ENCODE results near the gene GSG1.

Gene GSG1

DNA sequence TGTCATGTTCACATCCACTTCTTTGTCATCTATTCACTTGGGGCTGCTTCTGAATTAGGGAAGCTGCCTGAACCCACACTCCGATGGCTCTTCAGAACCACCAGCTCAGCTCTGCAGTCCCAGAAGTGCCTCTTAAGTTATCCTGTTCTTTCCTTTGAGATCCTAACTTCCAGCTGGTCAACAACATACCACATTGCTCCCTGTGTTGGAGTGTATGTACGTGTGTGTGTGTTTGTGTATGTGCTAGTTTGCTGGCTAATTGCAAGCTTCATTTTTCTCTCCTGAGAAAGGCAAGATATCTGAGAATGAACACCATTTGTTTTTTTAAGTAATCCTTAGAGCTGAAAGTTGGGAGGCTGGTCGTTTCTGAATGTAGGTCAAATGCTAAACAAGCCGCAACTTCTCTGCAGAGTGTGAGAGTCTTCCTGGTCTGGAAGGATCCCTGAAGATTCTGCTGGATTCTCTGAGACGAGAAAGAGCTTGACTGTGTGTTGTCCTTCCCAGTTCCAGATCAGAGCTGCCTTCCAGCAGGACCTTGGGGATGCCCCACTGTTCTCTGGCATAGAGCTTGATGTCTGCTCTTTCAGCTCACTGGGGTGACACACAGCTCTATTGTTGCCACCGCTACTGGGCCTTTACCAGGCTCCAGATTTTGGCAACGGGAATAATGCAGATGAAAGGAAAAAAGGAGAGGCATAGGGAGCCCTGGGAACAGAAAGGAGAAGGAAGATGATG lies 839 bp downstream of the GSG1 start:
- H3K9me3 Mint-ChIP-seq = no peaks in the 10 kb centered on the region
- H3K27me3 Mint-ChIP-seq = no peaks in the 10 kb centered on the region
- peak overlapping the region; percentile 78 for H3K27ac Mint-ChIP-seq
- H3K4me3 Mint-ChIP-seq = peak overlapping the region; percentile 67
- no peaks in the 10 kb centered on the region for H3K36me3 Mint-ChIP-seq (ENCODE audit: low read depth)
- peaks cover 58% of the 10 kb centered on the region for H3K4me1 Mint-ChIP-seq (ENCODE audit: low read depth)
- no peak for DNase-seq

DNA sequence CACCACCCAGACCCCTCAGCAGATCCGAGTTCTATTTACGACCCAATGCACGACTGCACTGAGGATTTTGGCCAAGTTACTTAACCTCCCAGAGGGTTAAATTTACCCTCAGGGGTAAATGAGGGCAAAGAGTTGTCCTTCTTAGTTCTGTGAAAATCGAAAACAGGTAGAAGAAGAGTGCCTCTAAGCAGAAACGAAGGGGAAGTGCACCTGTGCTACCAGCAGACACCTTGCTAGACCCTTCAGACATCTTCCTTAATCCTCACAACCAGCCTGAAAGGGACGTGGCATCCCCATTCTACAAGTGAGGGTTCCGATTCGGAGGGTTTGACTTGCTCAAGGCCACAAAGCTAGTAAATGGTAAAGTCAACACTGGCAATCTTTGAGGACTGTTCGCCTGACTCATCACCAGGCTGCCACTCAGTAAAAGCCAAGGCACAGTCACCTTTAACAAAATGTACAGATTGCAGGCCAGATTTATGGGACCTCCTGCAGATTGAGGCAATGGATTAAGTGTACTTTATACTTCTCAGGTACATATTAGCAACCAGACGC lies 1.6 kb downstream of the GSG1 start:
- Mint-ChIP-seq H3K9me3 (no peaks in the 10 kb centered on the region), H3K4me1 (ENCODE audit: low read depth) (peaks cover 61% of the 10 kb centered on the region), H3K27ac (peak overlapping the region; percentile 85), H3K36me3 (ENCODE audit: low read depth) (no peaks in the 10 kb centered on the region), H3K4me3 (peak overlapping the region; percentile 67), H3K27me3 (no peaks in the 10 kb centered on the region)
- DNase-seq = peak; percentile 38

DNA sequence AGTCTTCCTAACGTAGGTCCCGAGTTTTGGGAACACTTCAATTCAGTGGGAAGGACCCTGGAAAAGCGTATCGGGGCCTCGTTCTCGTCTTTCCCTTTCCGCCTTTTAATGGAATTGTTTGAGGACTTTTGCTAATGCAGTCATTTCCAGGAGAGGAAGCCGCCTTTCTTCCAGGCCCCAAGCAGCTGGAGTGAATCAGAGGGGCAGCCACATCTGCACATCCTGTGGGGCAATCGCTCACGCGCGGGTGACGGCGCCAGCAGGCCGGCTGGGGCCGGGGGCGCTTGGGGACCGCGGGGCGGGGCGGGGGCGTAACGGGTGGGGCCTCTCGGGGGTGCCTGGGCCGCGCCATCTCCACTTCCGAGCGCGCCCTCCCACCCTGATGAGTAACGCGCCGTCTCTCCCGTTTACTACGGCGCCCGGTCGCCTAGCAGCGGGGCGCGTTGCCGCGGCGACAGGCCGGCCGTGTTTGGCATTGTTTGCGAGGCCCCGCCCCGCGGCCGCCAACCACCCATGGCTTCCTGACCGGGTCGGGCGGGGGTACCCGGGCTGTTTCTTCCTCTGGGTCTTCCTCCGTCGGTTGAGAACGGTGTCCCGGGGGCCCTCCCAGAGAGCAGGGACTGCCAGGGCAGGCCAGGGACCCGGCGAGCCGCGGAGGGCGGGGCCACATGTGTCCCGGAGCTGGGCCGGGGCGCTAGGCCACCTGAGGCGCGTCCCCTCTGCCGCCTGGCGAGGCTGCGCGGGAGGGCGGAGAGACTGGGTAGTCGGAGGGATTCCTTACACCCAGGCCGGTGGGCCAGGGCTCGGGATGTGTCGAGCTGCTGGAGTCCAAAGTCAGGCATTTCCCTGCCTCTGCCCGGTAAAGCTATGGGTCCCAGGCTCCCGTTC lies 2.3 kb downstream of the GSG1 start:
- peak overlapping the region; percentile 89 for H3K27ac Mint-ChIP-seq
- H3K9me3 Mint-ChIP-seq = no peaks in the 10 kb centered on the region
- peaks cover 61% of the 10 kb centered on the region for H3K4me1 Mint-ChIP-seq (ENCODE audit: low read depth)
- H3K27me3 Mint-ChIP-seq = no peaks in the 10 kb centered on the region
- no peaks in the 10 kb centered on the region for H3K36me3 Mint-ChIP-seq (ENCODE audit: low read depth)
- DNase-seq = peak; percentile 91
- H3K4me3 Mint-ChIP-seq = peak overlapping the region; percentile 67

DNA sequence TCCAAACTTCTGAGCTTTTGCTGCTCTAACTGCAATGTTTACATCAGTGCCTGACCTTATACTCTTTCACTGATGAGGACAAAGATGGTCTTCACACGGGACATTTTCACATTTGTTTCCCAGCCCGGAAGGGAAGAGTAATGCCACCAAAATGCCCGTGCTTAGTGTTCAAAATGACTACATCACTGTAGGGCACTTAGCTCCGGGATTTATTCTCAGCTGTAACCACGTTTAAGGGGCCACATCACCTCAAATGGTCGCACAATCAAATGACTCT lies 2.9 kb downstream of the GSG1 start:
- Mint-ChIP-seq H3K4me1 (ENCODE audit: low read depth) (peaks cover 61% of the 10 kb centered on the region), H3K9me3 (no peaks in the 10 kb centered on the region), H3K27ac (peak overlapping the region; percentile 89), H3K36me3 (ENCODE audit: low read depth) (no peaks in the 10 kb centered on the region), H3K27me3 (no peaks in the 10 kb centered on the region), H3K4me3 (peak overlapping the region; percentile 63)
- DNase-seq = no peak

DNA sequence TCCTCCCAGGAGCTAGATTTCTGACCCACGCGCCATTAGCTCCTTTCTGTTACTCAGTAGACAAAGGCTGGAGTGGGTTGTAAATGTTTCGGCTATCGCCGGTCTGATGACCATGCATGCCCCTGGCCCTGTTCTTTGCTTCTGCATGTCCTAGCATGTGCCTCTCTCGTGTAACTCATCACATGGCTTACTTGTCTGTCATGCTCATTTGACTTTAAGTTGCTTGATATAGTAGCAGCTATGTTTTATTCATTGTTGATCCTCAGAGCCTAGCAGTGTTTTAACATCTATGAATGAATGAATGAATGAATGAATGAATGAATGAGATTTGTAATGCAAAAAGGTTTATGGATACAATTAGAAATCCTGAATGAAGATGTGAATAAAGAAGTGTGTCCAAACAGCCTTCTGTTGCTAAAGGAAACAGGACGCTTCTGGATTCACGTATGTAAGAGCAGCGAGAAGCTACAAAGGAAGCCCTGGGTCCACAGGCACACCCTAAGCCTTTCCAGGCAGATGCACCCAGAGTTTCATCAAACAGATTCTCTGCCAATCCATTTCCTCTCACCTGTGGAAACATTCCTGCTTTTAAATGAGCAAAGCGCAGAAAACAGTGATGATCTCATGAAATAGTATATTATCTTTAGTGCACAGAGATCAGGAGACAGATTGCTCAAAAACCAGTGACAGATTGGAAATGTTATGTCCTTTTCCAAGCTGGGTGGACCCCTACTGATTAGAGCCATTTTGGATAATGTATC lies 3.4 kb downstream of the GSG1 start:
- Mint-ChIP-seq H3K9me3 (no peaks in the 10 kb centered on the region), H3K27me3 (no peaks in the 10 kb centered on the region), H3K4me3 (peak overlapping the region; percentile 63), H3K4me1 (ENCODE audit: low read depth) (peaks cover 61% of the 10 kb centered on the region), H3K36me3 (ENCODE audit: low read depth) (no peaks in the 10 kb centered on the region), H3K27ac (peak overlapping the region; percentile 89)
- DNase-seq = no peak

DNA sequence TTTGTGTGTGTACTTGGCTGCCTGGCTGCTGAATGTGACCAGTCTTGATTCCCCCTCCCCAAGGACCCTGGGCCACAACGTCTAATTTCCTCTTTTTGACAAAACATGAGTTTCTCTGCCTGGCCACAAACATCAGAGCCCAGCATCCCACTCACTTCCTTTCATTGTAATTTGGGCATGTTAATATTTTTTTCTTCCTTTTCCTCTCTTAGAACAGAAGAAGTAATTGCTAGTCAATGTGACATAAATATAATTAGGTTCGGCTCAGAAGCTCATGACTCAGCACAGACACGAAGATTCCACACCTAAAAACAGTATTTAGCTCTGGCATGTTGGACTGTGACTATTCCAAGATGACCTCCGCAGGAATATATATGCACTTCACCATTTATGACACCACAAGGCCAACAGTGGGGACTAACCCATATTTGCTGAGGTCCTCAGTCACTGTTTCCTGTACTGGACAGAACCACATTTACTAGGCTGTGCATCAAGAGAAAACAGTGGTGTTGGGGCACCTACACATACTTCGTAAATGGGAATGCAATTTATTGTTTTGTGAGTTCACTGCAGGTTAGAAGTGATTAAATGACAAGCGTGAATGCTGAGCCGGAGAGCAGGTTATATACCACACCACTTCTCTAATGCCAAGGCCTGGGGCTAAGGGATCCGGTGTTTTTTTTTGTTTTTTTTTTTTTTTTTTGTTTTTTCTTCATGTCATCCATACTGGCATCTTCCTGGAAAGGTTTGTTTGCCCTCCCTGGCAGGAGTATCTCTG lies 4.2 kb downstream of the GSG1 start:
- Mint-ChIP-seq H3K4me3 (no peak overlapping the region), H3K4me1 (ENCODE audit: low read depth) (peaks cover 64% of the 10 kb centered on the region), H3K9me3 (no peaks in the 10 kb centered on the region), H3K36me3 (ENCODE audit: low read depth) (no peaks in the 10 kb centered on the region), H3K27me3 (no peaks in the 10 kb centered on the region), H3K27ac (peak overlapping the region; percentile 40)
- no peak for DNase-seq

DNA sequence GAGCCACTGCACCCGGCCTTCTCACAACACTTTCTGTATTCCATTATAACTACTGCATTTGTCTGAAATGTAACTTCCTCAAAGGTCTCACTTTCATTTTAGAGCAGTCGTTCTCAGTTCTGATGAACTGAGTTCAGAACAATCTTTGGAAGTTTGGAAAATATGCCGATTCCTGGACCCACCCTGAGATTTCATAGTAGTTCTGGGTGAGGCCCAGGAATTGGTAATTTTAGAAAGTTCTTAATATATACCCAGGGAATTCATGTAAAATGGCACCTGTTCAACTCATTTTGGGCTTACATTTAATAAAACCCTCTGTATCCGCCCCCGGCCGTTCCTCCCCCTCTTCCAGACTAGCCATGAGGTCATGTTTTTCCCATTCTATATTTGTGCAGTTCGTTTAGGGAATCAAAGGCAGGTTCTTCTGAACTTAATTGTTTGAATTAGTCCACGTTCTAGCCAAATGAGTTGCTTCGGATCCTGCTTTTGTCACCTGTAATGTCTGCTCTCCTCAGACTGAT lies 5.9 kb downstream of the GSG1 start:
- Mint-ChIP-seq H3K9me3 (no peaks in the 10 kb centered on the region), H3K36me3 (ENCODE audit: low read depth) (no peaks in the 10 kb centered on the region), H3K27ac (peak overlapping the region; percentile 72), H3K4me3 (no peak overlapping the region), H3K4me1 (ENCODE audit: low read depth) (peaks cover 55% of the 10 kb centered on the region), H3K27me3 (no peaks in the 10 kb centered on the region)
- no peak for DNase-seq

DNA sequence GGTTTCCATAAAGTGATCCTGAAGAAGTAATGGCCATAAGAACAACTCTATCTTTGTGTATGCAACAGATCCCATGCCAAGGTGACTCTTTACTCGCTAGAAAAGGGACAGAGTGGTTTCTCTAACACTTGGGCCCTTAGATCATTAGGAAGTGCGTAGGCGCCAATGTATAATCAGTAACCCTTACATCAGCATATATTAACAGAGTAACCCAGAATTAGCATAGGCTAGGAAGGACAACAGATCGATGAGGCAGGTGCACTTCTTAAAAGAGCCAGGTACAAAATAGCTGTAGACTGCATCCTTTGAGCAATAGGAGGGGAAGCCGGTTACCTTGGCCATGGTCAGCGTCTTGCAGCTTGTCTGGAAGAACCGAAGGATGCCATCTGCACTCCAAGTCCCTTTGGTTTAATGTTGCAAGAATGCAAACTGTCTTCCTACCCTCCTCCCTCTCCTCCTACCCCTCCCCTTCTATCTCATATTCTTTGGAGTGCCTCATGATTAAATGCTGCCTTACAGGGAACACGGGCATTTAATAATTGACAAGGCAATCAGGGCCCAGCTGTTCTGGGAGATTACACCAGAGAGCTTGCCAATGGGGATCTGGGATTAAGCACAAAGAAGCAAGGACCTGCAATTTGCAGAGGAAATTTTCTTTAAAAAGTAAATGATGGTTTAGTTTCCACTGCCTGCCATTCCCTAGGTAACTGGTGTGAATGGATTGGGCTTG lies 8.0 kb downstream of the GSG1 start:
- no peak overlapping the region for H3K27ac Mint-ChIP-seq
- DNase-seq = no peak
- H3K36me3 Mint-ChIP-seq (ENCODE audit: low read depth) = no peaks in the 10 kb centered on the region
- H3K4me3 Mint-ChIP-seq = no peak overlapping the region
- no peaks in the 10 kb centered on the region for H3K27me3 Mint-ChIP-seq
- H3K9me3 Mint-ChIP-seq = no peaks in the 10 kb centered on the region
- peaks cover 39% of the 10 kb centered on the region for H3K4me1 Mint-ChIP-seq (ENCODE audit: low read depth)

DNA sequence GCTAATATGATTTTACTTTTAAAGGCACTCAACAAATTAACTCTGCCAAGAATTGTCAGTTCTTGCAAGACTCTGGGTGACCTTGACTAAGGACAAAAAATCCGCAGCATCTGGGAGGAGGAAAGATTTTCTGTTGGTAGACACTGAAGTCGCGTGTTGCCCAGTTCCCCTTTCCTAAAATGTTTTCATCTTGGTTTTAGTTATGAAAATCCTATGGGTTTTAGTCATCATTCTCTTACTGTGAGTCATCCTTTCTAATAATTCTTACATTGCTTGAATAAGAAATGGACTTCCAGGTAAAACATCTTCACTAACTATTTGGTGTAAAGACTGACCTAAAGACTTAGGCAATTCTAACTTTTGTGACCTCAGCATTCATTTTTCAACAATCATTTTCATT lies 9.1 kb downstream of the GSG1 start:
- Mint-ChIP-seq H3K4me1 (ENCODE audit: low read depth) (peaks cover 30% of the 10 kb centered on the region), H3K9me3 (no peaks in the 10 kb centered on the region), H3K27ac (no peak overlapping the region), H3K4me3 (no peak overlapping the region), H3K27me3 (no peaks in the 10 kb centered on the region), H3K36me3 (ENCODE audit: low read depth) (no peaks in the 10 kb centered on the region)
- no peak for DNase-seq

DNA sequence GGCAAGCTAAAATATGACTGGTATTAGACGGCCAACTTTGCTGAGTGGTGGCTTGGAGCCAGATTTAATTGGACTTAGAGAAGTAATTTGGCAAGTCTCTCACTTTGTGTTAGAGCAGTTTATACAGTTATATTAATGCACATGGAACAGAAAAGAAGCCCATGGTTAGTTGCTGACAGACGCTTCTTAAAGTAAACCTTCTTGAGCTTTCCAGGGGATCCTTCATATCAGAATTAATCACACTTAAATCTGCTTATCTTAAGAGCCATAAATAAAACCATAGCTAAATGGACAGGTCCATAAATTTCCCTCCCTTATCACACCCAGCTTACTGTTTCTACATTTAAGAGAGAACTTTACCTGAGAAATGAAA lies 9.6 kb downstream of the GSG1 start:
- Mint-ChIP-seq H3K9me3 (no peaks in the 10 kb centered on the region), H3K27me3 (no peaks in the 10 kb centered on the region), H3K27ac (no peak overlapping the region), H3K4me1 (ENCODE audit: low read depth) (peaks cover 24% of the 10 kb centered on the region), H3K36me3 (ENCODE audit: low read depth) (no peaks in the 10 kb centered on the region), H3K4me3 (no peak overlapping the region)
- DNase-seq = no peak

DNA sequence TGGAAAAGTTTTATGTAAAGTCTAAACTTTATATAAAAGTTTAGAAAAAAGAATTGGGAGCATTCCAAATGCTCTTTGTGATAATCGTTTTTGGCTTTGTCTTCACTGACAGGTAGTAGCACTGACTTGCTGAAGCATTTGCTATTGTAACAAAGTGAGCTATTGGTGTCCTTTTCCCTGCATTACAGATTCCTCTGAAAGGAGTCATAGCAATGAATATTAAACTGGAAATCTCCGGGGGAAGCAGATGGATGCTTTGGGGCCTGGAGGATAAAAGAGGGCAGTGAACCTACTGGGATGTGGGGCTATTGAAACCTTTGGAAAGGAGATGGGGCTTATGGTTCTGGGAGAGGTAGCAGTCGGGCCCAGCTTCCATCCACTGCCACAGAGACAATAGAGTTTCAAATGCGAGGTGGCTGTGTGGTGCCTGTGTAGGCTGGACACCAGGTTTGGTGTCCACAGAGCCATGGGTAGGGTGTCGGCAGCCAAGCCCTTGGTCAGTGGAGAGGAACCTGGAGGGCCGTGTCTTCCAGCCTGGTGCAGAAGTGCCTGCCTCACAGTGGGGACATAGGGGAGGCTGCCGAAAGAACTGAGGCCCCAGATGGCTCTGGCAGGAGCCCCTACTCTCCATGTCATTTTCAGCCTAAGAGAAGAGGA lies 10.1 kb downstream of the GSG1 start:
- DNase-seq = no peak
- Mint-ChIP-seq H3K27ac (no peak overlapping the region), H3K27me3 (no peaks in the 10 kb centered on the region), H3K9me3 (no peaks in the 10 kb centered on the region), H3K36me3 (ENCODE audit: low read depth) (no peaks in the 10 kb centered on the region), H3K4me1 (ENCODE audit: low read depth) (peaks cover 19% of the 10 kb centered on the region), H3K4me3 (no peak overlapping the region)

DNA sequence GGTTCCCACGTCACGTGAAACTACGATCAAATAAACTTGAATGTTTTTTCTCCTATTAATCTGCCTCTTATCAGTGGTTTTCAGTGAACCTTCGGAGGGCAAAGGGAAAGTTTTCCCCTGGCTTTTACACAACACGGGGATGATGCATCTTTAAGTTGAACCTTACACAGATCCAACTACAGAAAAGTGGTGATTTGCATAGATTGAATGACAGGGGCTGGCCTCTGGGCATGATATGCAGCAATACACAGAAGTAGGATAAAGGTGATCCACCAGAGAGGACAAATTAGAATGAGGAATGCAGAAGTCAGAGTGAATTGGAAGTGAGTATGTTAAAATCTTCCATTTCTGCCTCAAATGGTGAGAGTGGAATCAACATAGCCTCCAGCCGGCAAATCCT lies 11.6 kb downstream of the GSG1 start:
- Mint-ChIP-seq H3K4me3 (no peak overlapping the region), H3K4me1 (ENCODE audit: low read depth) (peaks cover 10% of the 10 kb centered on the region), H3K27me3 (no peaks in the 10 kb centered on the region), H3K9me3 (no peaks in the 10 kb centered on the region), H3K36me3 (ENCODE audit: low read depth) (no peaks in the 10 kb centered on the region), H3K27ac (no peak overlapping the region)
- DNase-seq = no peak

DNA sequence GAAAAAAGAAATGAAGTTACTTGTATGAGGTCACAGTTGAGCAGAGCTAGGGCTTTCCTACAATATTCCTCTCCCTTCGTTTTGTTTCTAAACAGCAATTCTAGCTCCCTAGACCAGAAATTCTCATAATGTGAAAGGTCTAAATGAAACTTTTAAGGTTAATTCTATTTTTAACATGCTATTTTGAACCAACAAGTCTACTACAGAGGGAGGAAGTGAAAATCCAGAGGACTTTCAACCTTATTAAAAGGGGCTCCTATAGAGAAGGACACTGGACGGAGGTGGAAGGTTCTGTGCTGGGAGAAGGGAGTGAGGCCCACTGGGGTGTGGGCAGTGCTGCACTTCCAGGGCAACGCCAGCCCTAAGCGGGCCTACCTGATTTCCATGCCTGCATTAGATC lies 13.4 kb downstream of the GSG1 start:
- Mint-ChIP-seq H3K4me1 (ENCODE audit: low read depth) (peaks cover 17% of the 10 kb centered on the region), H3K4me3 (no peak overlapping the region), H3K27me3 (no peaks in the 10 kb centered on the region), H3K9me3 (no peaks in the 10 kb centered on the region), H3K36me3 (ENCODE audit: low read depth) (no peaks in the 10 kb centered on the region), H3K27ac (no peak overlapping the region)
- no peak for DNase-seq

Data from activated T-cell treated with anti-CD3 and anti-CD28 coated beads, Interleukin-2, amount 50 U/mL, for 24 hours (primary cell).